Nephron (organoid): ENCODE measurements around the gene PCDHA3.
"Not testable (repeated sequence)": the region's sequence is repeated elsewhere in the genome, so short reads cannot be mapped to it uniquely, and the experiment has no call there.

Experiments
- H3K27ac Mint-ChIP-seq, 3 experiments: 2 replicates each; pipeline ENCODE4 v1.8.0; 2020; ENCODE audit warnings: mixed read lengths in 3 of 3, mild to moderate bottlenecking in 2 of 3, moderate library complexity in 1 of 3
- H3K27me3 Mint-ChIP-seq: 2 replicates; pipeline ENCODE4 v1.8.0; 2021; ENCODE audit warnings: low read depth, mild to moderate bottlenecking, moderate library complexity, mixed read lengths
- H3K36me3 Mint-ChIP-seq: 2 replicates; pipeline ENCODE4 v1.8.0; 2020; ENCODE audit warnings: low read depth, mixed read lengths
- H3K4me1 Mint-ChIP-seq: 2 replicates; pipeline ENCODE4 v1.8.0; 2020; ENCODE audit warnings: mixed read lengths
- H3K4me3 Mint-ChIP-seq, 3 experiments: 2 replicates each; pipeline ENCODE4 v1.8.0; 2020; ENCODE audit warnings: mild to moderate bottlenecking in 3 of 3, mixed read lengths in 3 of 3, moderate library complexity in 2 of 3
- H3K9me3 Mint-ChIP-seq: 2 replicates; pipeline ENCODE4 v1.8.0; 2020; ENCODE audit warnings: mixed read lengths
- TF ChIP-seq, protein P1 (sequence below), 3 experiments: fragments of 200-600 bp; sonication (generic); IDR thresholded peaks; one replicate each; pipeline ENCODE4 v1.5.0; 2021; ENCODE audit warnings: antibody characterized with exemption in 3 of 3; ENCODE audit not compliant: unreplicated experiment in 3 of 3

The PCDHA3 gene

DNA sequence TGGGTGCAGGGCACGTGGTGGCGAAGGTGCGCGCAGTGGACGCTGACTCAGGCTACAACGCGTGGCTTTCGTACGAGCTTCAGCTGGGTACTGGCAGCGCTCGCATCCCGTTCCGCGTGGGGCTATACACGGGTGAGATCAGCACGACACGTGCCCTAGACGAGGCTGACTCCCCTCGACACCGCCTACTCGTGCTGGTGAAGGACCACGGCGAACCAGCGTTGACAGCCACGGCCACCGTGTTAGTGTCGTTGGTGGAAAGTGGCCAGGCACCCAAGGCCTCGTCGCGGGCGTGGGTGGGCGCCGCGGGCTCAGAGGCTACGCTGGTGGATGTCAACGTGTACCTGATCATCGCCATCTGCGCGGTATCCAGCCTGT lies 4.2 kb upstream of the PCDHA3 start:
- TF ChIP-seq, protein P1, sequence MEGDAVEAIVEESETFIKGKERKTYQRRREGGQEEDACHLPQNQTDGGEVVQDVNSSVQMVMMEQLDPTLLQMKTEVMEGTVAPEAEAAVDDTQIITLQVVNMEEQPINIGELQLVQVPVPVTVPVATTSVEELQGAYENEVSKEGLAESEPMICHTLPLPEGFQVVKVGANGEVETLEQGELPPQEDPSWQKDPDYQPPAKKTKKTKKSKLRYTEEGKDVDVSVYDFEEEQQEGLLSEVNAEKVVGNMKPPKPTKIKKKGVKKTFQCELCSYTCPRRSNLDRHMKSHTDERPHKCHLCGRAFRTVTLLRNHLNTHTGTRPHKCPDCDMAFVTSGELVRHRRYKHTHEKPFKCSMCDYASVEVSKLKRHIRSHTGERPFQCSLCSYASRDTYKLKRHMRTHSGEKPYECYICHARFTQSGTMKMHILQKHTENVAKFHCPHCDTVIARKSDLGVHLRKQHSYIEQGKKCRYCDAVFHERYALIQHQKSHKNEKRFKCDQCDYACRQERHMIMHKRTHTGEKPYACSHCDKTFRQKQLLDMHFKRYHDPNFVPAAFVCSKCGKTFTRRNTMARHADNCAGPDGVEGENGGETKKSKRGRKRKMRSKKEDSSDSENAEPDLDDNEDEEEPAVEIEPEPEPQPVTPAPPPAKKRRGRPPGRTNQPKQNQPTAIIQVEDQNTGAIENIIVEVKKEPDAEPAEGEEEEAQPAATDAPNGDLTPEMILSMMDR (IDR thresholded peaks at IDR 0.05; ENCODE audit: unreplicated experiment in 3 of 3): no peak
- Mint-ChIP-seq H3K36me3 (peaks cover 55% of the 10 kb centered on the region), H3K27me3 (no peaks in the 10 kb centered on the region), H3K9me3 (peaks cover 49% of the 10 kb centered on the region), H3K4me1 (no peaks in the 10 kb centered on the region), H3K4me3 (no peak overlapping the region), H3K27ac (no peak overlapping the region)

- H3K36me3 Mint-ChIP-seq: peaks cover 65% of the 10 kb centered on the region
- peaks cover 32% of the 10 kb centered on the region for H3K9me3 Mint-ChIP-seq
- no peaks in the 10 kb centered on the region for H3K4me1 Mint-ChIP-seq
- TF ChIP-seq, protein P1 (IDR thresholded peaks at IDR 0.05; ENCODE audit: unreplicated experiment in 3 of 3): no peak
- H3K4me3 Mint-ChIP-seq: no peak overlapping the region
- no peak overlapping the region for H3K27ac Mint-ChIP-seq
- no peaks in the 10 kb centered on the region for H3K27me3 Mint-ChIP-seq
These were observed 611 bp downstream of the PCDHA3 start for GRCh38 chr5:140801494-140801841.

GRCh38 chr5:140802381-140802780 lies 1.5 kb downstream of the PCDHA3 start:
- H3K27me3 Mint-ChIP-seq, H3K4me1 Mint-ChIP-seq, H3K4me3 Mint-ChIP-seq, H3K27ac Mint-ChIP-seq: not testable (repeated sequence)
- peaks cover 34% of the 10 kb centered on the region for H3K9me3 Mint-ChIP-seq
- H3K36me3 Mint-ChIP-seq: peaks cover 68% of the 10 kb centered on the region

DNA sequence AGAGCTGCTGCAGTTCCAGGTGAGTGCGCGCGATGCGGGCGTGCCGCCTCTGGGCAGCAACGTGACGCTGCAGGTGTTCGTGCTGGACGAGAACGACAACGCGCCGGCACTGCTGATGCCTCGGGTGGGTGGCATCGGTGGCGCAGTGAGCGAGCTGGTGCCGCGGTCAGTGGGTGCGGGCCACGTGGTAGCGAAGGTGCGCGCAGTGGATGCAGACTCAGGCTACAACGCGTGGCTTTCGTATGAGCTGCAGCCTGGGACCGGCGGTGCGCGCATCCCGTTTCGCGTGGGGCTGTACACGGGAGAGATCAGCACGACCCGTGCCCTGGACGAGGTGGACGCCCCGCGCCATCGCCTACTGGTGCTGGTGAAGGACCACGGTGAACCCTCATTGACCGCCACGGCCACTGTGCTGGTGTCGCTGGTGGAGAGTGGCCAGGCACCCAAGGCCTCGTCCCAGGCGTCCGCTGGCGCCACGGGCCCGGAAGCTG lies 2.0 kb downstream of the PCDHA3 start:
- Mint-ChIP-seq H3K9me3 (peaks cover 37% of the 10 kb centered on the region), H3K4me1 (peaks cover 9% of the 10 kb centered on the region), H3K27ac (no peak overlapping the region), H3K27me3 (no peaks in the 10 kb centered on the region), H3K36me3 (peaks cover 71% of the 10 kb centered on the region), H3K4me3 (no peak overlapping the region)
- TF ChIP-seq, protein P1 (IDR thresholded peaks at IDR 0.05; ENCODE audit: unreplicated experiment in 3 of 3): no peak

- TF ChIP-seq, protein P1 (IDR thresholded peaks at IDR 0.05; ENCODE audit: unreplicated experiment in 3 of 3): peak; percentile 45 to 53 (median 52)
- Mint-ChIP-seq H3K27me3 (no peaks in the 10 kb centered on the region), H3K4me3 (peak within 1 kb of the TSS; percentile 91 to 95 (median 95)), H3K4me1 (peaks cover 11% of the 10 kb centered on the region), H3K27ac (peak within 1 kb of the TSS; percentile 87 to 96 (median 90)), H3K9me3 (peaks cover 53% of the 10 kb centered on the region), H3K36me3 (peaks cover 78% of the 10 kb centered on the region)
These were observed 6.2 kb downstream of the PCDHA3 start, which contains the start of gene PCDHA4 for GRCh38 chr5:140806834-140807775. PCDHA4 (plus strand) TSS chr5:140807068.

- H3K27me3 Mint-ChIP-seq, H3K27ac Mint-ChIP-seq: not testable (repeated sequence)
- H3K4me3 Mint-ChIP-seq: peak overlapping the region; percentile 91 to 95 (median 95)
- H3K36me3 Mint-ChIP-seq: peaks cover 84% of the 10 kb centered on the region
- peaks cover 63% of the 10 kb centered on the region for H3K9me3 Mint-ChIP-seq
- H3K4me1 Mint-ChIP-seq: peaks cover 11% of the 10 kb centered on the region
These were observed 7.5 kb downstream of the PCDHA3 start for GRCh38 chr5:140808241-140808888.
